GM19023 (cell line): ENCODE measurements around the gene TNK2.
"Not testable (repeated sequence)": the region's sequence is repeated elsewhere in the genome, so short reads cannot be mapped to it uniquely, and the experiment has no call there.

Experiments
- ATAC-seq: cut with Tn5 transposase; IDR thresholded peaks from one replicate; pipeline ENCODE4 v1.9.1; 2021; ENCODE audit warnings: mild to moderate bottlenecking, moderate library complexity; ENCODE audit not compliant: unreplicated experiment

Gene TNK2

DNA sequence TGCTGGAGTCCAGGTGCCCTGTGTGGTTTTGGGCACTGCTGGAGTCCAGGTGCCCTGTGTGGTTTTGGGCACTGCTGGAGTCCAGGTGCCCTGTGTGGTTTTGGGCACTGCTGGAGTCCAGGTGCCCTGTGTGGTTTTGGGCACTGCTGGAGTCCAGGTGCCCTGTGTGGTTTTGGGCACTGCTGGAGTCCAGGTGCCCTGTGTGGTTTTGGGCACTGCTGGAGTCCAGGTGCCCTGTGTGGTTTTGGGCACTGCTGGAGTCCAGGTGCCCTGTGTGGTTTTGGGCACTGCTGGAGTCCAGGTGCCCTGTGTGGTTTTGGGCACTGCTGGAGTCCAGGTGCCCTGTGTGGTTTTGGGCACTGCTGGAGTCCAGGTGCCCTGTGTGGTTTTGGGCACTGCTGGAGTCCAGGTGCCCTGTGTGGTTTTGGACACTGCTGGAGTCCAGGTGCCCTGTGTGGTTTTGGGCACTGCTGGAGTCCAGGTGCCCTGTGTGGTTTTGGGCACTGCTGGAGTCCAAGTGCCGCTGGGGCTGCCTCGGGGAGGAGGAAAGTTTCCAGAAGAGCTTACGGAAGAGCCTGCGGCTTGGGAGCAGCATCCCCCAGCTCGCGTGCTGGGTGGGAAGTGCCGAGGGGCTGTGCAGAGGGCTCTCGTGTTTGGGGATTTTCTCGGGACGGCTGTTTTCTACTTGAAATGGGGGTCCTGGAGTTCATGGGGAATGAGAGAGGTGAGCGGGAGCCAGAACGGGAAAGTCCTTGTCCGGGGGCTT lies 83.7 kb downstream of the TNK2 start:
- ATAC-seq, result not testable (repeated sequence)

DNA sequence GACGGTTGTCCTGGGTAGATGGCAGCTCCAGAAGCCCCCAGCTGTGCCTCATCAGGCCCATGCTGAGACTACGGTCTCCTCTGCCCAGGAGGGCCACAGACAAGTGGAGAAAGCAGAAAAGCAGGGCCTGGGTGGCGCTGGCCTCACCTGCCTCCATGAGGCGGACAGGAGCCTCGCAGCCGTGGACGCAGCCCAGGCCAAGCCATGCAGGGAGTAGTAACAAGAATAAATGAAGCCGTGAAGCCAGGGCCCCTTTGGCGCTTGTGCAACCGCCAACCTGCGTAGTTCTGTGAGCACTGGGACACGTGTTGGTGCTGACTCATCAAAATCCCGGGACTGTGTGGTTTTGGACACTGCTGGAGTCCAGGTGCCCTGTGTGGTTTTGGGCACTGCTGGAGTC lies 84.4 kb downstream of the TNK2 start:
- no peak for ATAC-seq

DNA sequence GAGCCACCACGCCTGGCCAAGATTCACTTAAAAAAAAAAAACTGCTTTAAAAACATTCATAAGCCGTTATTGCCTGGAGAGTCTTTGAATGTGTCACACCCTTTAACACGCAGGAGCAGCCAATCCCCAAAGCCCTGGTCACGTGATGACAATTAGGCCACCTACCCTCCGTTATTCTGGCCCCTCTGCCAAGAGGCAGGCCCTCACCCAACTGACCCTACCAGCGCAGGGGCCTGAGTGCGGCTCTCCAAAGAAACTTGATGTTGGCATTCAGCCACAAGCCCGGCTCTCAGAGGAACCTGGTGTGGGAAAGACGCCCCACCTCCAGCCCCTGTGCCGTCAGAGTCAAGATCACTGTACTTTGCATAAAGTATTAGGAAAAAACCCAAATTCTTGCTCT lies 85.1 kb downstream of the TNK2 start:
- ATAC-seq, result no peak

DNA sequence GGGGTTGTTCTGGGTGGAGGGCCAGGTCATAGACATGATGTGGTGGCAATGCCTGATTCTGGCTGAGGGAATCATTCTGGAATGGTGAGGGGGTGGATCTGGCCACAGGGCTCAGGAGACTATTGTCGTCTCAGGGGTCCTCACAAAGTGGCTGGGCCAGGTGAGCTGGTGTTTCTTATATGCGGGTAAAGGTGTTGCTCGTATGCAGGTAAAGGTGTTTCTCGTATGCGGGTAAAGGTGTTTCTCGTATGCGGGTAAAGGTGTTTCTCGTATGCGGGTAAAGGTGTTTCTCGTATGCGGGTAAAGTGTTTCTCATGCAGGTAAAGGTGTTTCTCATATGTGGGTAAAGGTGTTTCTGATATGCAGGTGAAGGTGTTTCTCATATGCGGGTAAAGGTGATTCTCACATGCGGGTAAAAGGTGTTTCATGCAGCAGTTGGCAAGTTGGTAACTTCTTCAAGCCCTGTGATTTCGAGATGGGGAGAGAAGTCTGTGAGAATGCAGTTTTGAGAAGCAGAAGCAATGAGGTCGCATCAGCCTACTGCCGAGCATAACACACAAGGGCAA lies 86.1 kb downstream of the TNK2 start:
- ATAC-seq, result no peak

DNA sequence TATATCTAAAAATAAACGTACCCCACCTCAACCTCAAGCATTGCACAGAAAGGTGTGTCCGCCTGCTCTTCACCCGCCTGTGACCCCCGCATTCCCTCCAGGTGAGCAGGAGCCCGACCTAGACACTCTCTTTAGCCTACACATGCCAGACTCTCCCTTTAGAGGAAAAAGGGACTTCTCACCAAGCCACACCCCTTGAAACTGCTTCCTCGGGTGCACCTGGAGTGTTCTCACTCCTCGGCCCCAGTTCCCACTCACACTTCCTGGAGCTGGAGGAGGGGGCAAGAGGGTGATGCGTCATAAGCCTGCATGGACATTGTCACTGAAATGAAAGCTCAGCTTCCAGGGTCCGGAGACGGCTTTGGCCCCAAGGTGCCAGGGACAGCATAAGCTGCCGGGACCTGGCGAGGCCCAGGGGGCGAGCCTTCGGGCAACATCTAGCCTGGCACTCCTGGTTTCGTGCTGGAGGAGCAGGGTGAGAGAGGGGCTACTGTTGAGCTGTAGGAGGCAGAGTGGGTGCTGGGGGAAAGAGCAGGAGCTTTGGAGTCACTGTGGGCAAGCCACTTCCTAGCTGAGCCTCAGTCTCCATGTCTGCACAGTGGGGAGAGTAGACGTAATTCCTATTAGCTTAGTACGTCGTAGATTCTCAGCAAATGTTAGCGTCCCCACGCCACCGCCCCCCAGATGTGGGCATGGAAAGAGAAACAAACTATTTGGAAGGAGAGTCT lies 86.8 kb downstream of the TNK2 start:
- ATAC-seq, result no peak

DNA sequence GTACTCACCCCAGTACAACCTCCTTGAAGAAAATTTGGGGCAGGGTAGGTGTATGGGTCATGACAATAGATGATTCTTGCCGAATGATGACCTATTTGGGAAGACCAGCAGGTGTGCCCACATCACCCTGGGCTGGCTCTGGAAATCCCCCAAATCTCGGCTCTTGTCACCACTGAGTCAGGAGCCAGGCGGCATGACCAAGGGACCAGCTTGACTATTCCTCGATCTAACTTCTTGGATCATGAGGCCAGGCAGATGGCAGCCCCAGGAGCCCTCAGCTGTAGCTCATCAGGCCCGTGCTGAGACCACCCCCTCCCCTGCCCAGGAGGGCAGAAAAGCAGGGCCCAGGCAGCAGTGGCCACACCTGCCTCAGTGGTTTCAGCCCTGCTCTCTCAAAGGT lies 87.5 kb downstream of the TNK2 start:
- no peak for ATAC-seq

DNA sequence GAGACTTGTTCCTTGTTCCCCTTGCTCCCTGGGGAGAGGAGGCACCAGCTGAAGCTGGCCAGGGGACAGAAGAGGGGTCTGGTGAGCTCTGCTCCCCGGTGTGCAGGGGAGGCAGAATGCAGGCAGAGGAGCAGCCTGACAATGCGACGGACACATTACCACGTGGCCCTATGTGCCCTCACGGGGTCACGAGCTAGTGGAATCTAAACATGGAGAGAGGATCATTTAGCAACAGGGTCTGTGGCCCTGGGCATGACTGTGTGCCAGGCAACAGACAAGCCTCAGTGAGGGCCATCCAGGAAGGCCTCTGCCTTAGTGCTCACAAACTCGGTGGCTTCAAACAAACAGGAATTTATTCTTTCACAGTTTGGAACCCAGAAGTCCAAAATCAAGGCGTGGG lies 88.2 kb downstream of the TNK2 start:
- no peak for ATAC-seq

DNA sequence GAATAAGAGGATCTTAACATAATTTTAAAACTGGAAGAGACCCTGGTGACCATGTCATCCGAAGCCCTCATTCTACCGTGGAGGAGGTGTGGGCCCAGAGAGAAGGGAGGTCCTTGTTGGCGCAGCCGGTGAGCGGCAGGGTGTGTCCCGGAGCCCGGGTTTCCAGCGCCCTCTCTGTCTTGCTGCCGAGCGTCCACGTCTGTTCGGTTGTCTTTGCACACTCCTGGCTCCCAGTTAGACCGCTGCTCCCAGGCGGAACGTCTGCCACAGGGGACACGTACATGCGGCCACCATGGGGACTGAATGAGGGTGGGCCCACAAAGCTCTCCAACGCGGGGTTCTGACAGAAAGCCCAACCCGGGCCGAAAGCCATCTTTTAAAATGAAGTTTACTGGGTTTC lies 90.0 kb downstream of the TNK2 start:
- no peak for ATAC-seq

DNA sequence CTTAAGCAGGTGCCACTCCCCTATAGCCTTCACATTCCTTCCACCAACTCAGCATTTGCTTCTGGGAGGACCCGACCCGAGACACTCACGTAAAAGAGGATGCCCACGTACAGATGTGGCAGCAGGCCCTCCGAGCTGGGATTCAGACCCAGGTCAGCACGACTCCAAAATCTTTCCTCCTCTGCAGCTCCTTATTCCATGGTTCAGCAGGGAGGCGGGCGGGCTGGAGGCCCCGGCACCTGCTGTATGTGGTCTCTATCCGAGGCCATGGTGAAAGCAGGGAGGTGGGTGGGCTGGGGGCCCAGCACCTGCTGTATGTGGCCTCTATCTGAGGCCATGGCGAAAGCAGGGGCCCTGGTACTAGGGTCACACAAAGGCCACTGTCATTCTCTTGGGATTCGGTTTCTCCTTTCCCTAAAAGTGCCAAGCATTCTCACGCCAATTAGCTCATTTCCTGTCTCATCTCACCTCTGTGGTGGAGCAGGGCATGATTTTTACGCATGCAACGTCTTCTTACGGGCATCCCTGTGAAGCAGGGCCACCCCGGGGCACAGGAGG lies 90.7 kb downstream of the TNK2 start:
- no peak for ATAC-seq

DNA sequence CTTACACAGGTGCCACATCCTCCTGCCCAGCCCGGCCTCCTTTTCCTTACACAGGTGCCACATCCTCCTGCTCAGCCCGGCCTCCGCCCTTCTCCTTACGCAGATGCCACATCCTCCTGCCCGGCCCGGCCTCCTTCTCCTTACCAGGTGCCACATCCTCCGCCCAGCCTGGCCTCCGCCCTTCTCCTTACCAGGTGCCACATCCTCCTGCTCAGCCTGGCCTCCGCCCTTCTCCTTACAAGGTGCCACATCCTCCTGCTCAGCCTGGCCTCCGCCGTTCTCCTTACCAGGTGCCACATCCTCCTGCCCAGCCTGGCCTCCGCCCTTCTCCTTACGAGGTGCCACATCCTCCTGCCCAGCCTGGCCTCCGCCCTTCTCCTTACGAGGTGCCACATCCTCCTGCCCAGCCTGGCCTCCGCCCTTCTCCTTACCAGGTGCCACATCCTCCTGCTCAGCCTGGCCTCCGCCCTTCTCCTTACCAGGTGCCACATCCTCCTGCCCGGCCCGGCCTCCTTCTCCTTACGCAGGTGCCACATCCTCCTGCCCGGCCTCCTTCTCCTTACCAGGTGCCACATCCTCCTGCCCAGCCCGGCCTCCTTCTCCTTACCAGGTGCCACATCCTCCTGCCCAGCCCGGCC lies 92.0 kb downstream of the TNK2 start:
- not testable (repeated sequence) for ATAC-seq

DNA sequence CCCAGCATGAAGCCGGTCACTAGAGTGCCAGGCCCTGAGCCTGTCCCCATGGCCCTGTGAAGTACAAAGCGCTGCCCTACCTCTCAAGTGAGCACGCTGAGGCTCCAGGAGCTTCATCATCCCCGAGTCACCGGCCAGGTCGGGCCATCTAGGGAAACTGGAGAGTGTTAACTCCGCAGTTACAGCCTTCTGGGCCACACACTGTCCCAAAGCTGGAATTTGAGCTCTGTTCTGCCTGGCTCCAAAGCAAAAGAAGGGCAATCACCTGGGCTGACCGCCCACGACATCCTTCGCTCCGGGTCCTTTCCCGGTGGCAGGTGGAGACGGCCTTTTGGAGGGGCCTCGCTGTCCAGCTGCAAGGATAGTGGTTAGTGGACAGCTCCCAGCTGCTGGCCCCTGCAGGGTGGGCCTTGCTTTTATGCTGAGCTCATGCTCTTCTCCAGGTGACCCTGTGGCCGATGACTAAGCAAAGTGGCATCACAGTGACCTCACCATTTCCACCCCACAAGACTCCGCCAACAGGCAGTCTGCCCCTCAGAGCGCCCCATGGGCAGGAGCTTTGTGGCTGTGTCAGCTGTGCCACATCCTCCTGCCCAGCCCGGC lies 93.1 kb downstream of the TNK2 start:
- no peak for ATAC-seq

DNA sequence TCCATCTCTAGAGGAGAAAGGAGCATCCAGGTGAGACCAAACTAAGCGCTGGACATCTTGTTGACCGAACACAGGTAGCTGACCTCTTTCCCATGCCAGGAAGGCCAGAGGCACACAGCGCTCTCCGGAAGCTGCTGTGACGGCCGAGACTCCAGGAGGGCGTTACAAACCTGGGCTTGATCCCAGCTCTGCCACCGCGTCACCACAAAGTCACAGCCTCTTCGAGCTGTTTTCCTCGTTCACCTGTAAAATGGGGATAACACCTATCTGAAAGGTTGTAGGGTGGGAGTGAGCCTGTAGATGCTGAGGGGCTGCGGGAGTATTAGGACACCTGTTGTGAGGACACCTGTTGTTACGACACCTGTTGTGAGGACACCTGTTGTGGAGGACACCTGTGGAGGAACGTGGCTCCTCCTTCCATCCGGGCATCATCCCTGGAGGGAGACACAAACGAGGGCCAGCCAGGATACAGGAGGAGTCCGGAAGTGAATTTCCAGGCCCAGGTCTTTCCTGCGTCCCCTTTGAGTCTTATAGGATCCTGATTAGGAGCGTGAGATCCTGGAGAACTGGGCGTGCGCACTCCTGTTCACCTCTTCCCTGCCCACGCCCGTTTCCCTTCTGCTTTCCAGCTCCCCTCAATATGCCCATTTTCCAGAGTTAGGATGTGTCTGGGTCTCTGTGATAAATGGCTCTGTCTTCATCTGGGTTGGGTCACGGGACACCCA lies 94.3 kb downstream of the TNK2 start:
- no peak for ATAC-seq
